Peyer's patch (tissue), 4 donors: Measurements from ENCODE around the gene RPL22. TPM values are rescaled to one million over a fixed set of nuclear protein-coding genes. Genes with fewer than 3 reads are reported as not detected.

ENCODE experiments used
- DNase-seq, 3 donors: peaks; one replicate each; pipeline ENCODE4 v3.0.0-alpha.2; 2017 to 2019
- H3K27ac ChIP-seq, 4 donors: fragments of 200-600 bp; sonication (generic); one replicate each; pipeline ENCODE4 v1.5.1; 2016 to 2019
- H3K27me3 ChIP-seq, 2 donors: fragments of 200-600 bp; sonication (generic); one replicate each; pipeline ENCODE4 v1.5.1; 2019
- H3K36me3 ChIP-seq, 3 donors: fragments of 200-600 bp; sonication (generic); one replicate each; pipeline ENCODE4 v1.5.1; 2016 to 2019
- H3K4me1 ChIP-seq, 4 donors: fragments of 200-600 bp; sonication (generic); one replicate each; pipeline ENCODE4 v1.5.1; 2016 to 2019
- H3K4me3 ChIP-seq, 4 donors: fragments of 200-600 bp; sonication (generic); 1 replicate in 3 of 4; 2 replicates in 1 of 4; pipeline ENCODE4 v1.5.1; 2016 to 2019; ENCODE audit warnings: mild to moderate bottlenecking in 1 of 4
- H3K9me3 ChIP-seq, 4 donors: fragments of 200-600 bp; sonication (generic); one replicate each; pipeline ENCODE4 v1.5.1; 2016 to 2019; ENCODE audit warnings: mild to moderate bottlenecking in 1 of 4
- CTCF ChIP-seq, 6 experiments: fragments of 450-650 bp in 4 of 6; fragments of 200-600 bp in 2 of 6; sonication (generic) in 1 of 6; IDR thresholded peaks; one replicate each; pipeline ENCODE4 v1.5.1; 2017 to 2019; ENCODE audit warnings: antibody characterized with exemption in 6 of 6, mild to moderate bottlenecking in 3 of 6, moderate library complexity in 1 of 6
- POLR2A ChIP-seq, 2 donors: fragments of 450-650 bp; IDR thresholded peaks; one replicate each; pipeline ENCODE4 v1.5.1; 2017; ENCODE audit warnings: antibody characterized with exemption in 2 of 2, mild to moderate bottlenecking in 2 of 2, moderate library complexity in 2 of 2
- total RNA-seq, 4 donors: library from RNA; depleted of rRNA; stranded (reverse); fragments of >200 nt; gene quantifications; one replicate each; pipeline ENCODE4 v1.1.0, GENCODE V29; 2016

RPL22 gene
- total RNA-seq, 4 donors from 2014 or later = 78.1 to 170 (median 99.0) TPM

- TF ChIP-seq CTCF (IDR thresholded peaks at IDR 0.05) = no peak
- TF ChIP-seq POLR2A (IDR thresholded peaks at IDR 0.05) = no peak
- peaks cover 5 to 44% (median 25%) of the 10 kb centered on the region in 4 donors for H3K4me1 ChIP-seq
- H3K4me3 ChIP-seq = no peak overlapping the region
- no peak overlapping the region for H3K27ac ChIP-seq
- DNase-seq = no peak
- H3K27me3 ChIP-seq = no peaks in the 10 kb centered on the region
- H3K36me3 ChIP-seq = peaks cover 0 to 7% (median 0%) of the 10 kb centered on the region in 3 donors
- no peaks in the 10 kb centered on the region for H3K9me3 ChIP-seq
These were observed 8.5 kb upstream of the RPL22 start for GRCh38 chr1:6207921-6208320.

GRCh38 chr1:6207075-6207885, 7.9 kb upstream of the RPL22 start:
- Histone ChIP-seq H3K4me1 (peaks cover 5 to 44% (median 25%) of the 10 kb centered on the region in 4 donors), H3K27me3 (no peaks in the 10 kb centered on the region), H3K27ac (no peak overlapping the region), H3K4me3 (peak overlapping the region in 1 of 4 donors; percentile 69), H3K9me3 (no peaks in the 10 kb centered on the region), H3K36me3 (peaks cover 0 to 7% (median 0%) of the 10 kb centered on the region in 3 donors)
- no peak for TF ChIP-seq CTCF (IDR thresholded peaks at IDR 0.05)
- no peak for TF ChIP-seq POLR2A (IDR thresholded peaks at IDR 0.05)
- no peak for DNase-seq

GRCh38 chr1:6206520-6206855, 7.1 kb upstream of the RPL22 start:
- H3K36me3 ChIP-seq = peaks cover 0 to 7% (median 0%) of the 10 kb centered on the region in 3 donors
- DNase-seq = no peak
- peak overlapping the region in 3 of 4 donors; percentile 44 to 78 (median 77) for H3K27ac ChIP-seq
- peaks cover 5 to 44% (median 25%) of the 10 kb centered on the region in 4 donors for H3K4me1 ChIP-seq
- no peak for TF ChIP-seq CTCF (IDR thresholded peaks at IDR 0.05)
- H3K9me3 ChIP-seq = no peaks in the 10 kb centered on the region
- H3K4me3 ChIP-seq = peak overlapping the region; percentile 38 to 69 (median 47)
- no peaks in the 10 kb centered on the region for H3K27me3 ChIP-seq

GRCh38 chr1:6205849-6206519, 6.6 kb upstream of the RPL22 start, which contains the start of gene RNF207:
RNF207 (plus strand) TSS chr1:6206119; CDS start chr1:6206536, 417 bp downstream.
- peak; percentile 26 to 85 (median 75) for DNase-seq
- H3K27ac ChIP-seq = peak within 1 kb of the TSS; percentile 44 to 78 (median 74)

GRCh38 chr1:6202256-6202655, 2.9 kb upstream of the RPL22 start:
- TF ChIP-seq POLR2A (IDR thresholded peaks at IDR 0.05) (no peak), CTCF (IDR thresholded peaks at IDR 0.05) (no peak)
- Histone ChIP-seq H3K27ac (no peak overlapping the region), H3K36me3 (no peaks in the 10 kb centered on the region), H3K4me3 (no peak overlapping the region), H3K4me1 (peaks cover 0 to 49% (median 24%) of the 10 kb centered on the region in 4 donors), H3K27me3 (no peaks in the 10 kb centered on the region), H3K9me3 (no peaks in the 10 kb centered on the region)
- no peak for DNase-seq

More at GRCh38 chr1:6205849-6206519, 6.6 kb upstream of the RPL22 start, which contains the start of gene RNF207:
- H3K36me3 ChIP-seq = peaks cover 0 to 7% (median 0%) of the 10 kb centered on the region in 3 donors
- H3K4me1 ChIP-seq = peaks cover 5 to 44% (median 25%) of the 10 kb centered on the region in 4 donors
- TF ChIP-seq POLR2A (IDR thresholded peaks at IDR 0.05) (peak; percentile 51 to 65), CTCF (IDR thresholded peaks at IDR 0.05) (peak in 2 of 6 experiments; percentile 3)
- no peaks in the 10 kb centered on the region for H3K27me3 ChIP-seq
- no peaks in the 10 kb centered on the region for H3K9me3 ChIP-seq
- H3K4me3 ChIP-seq = peak within 1 kb of the TSS; percentile 38 to 69 (median 47)
